GM18519 (cell line): Measurements from ENCODE around the gene AK5.

Experiments used
- ATAC-seq: cut with Tn5 transposase; IDR thresholded peaks from one replicate; pipeline ENCODE4 v1.9.1; 2021; ENCODE audit warnings: mild to moderate bottlenecking, moderate library complexity; ENCODE audit not compliant: unreplicated experiment, low FRiP score

The AK5 gene

GRCh38 chr1:77562596-77563150 is 280.9 kb downstream of the AK5 start:
- ATAC-seq, result no peak

GRCh38 chr1:77565321-77565720 is 283.5 kb downstream of the AK5 start:
- ATAC-seq, result no peak

- no peak for ATAC-seq
These were observed 289.8 kb downstream of the AK5 start for GRCh38 chr1:77571642-77572041.

- no peak for ATAC-seq
These were observed 297.7 kb downstream of the AK5 start for GRCh38 chr1:77579547-77579946.

- ATAC-seq, result peak; percentile 40
These were observed 301.1 kb downstream of the AK5 start for GRCh38 chr1:77582905-77583304.

- ATAC-seq, result no peak
These were observed 301.7 kb downstream of the AK5 start for GRCh38 chr1:77583483-77583882.

- ATAC-seq, result no peak
These were observed 303.1 kb downstream of the AK5 start for GRCh38 chr1:77584884-77585283.

- no peak for ATAC-seq
These were observed 303.9 kb downstream of the AK5 start for GRCh38 chr1:77585610-77586314.

- no peak for ATAC-seq
These were observed 307.4 kb downstream of the AK5 start for GRCh38 chr1:77589231-77589630.

GRCh38 chr1:77590651-77591050 is 308.8 kb downstream of the AK5 start:
- no peak for ATAC-seq

- no peak for ATAC-seq
These were observed 311.1 kb downstream of the AK5 start for GRCh38 chr1:77592906-77593305.

GRCh38 chr1:77594366-77595112 is 312.7 kb downstream of the AK5 start:
- ATAC-seq, result peak; percentile 98

- no peak for ATAC-seq
These were observed 315.5 kb downstream of the AK5 start for GRCh38 chr1:77597310-77597709.

GRCh38 chr1:77605246-77606026 is 323.6 kb downstream of the AK5 start:
- no peak for ATAC-seq

- no peak for ATAC-seq
These were observed 327.1 kb downstream of the AK5 start for GRCh38 chr1:77608893-77609292.
